Panc1 (cell line): ENCODE data around the gene ALG2.

Source experiments
- CTCF ChIP-seq: fragments of 450-650 bp; IDR thresholded peaks from 2 replicates; pipeline ENCODE4 v1.5.1; 2017; ENCODE audit warnings: mild to moderate bottlenecking
- REST ChIP-seq, 2 experiments: IDR thresholded peaks; 2 replicates each; pipeline ENCODE4 v1.6.1; 2011 to 2012; ENCODE audit warnings: low read depth in 2 of 2, control low read depth in 1 of 2, low read length in 1 of 2, mild to moderate bottlenecking in 1 of 2, moderate library complexity in 1 of 2; ENCODE audit not compliant: insufficient read depth in 1 of 2
- SIN3A ChIP-seq: IDR thresholded peaks from 2 replicates; pipeline ENCODE4 v1.6.1; 2012; ENCODE audit warnings: low read depth, mild to moderate bottlenecking, low read length, moderate library complexity, borderline replicate concordance; ENCODE audit not compliant: insufficient read depth
- TCF7L2 ChIP-seq: IDR thresholded peaks from 2 replicates; pipeline ENCODE4 v1.6.1; 2011; ENCODE audit warnings: mild to moderate bottlenecking, low read depth, low read length, inconsistent platforms

GRCh38 chr9:99262949-99263418 lies 41.2 kb upstream of the ALG2 start:
- TF ChIP-seq TCF7L2 = no peak
- TF ChIP-seq CTCF = no peak
- TF ChIP-seq SIN3A = no peak
- TF ChIP-seq REST (IDR thresholded peaks at IDR 0.05; ENCODE audit: insufficient read depth in 1 of 2, low read depth in 2 of 2, low read length in 1 of 2) = no peak
